GM23338 (cell line): Measurements from ENCODE around the gene AGAP1. TPM values are rescaled to one million over a fixed set of nuclear protein-coding genes. Genes with fewer than 3 reads are reported as not detected.

Experiments used
- ATAC-seq: fragments of 200-7000 bp; cut with Tn5 transposase; 3 replicates; pipeline ENCODE4 v1.9.1; 2020
- DNase-seq: peaks from one replicate; pipeline ENCODE4 v3.0.0-alpha.2; 2015; ENCODE audit warnings: low spot score
- H2AFZ ChIP-seq: fragments of 200-600 bp; sonication (generic); 2 replicates; pipeline ENCODE4 v1.8.0; 2016; ENCODE audit warnings: antibody characterized with exemption, mild to moderate bottlenecking, moderate library complexity
- H3F3A ChIP-seq: fragments of 200-600 bp; sonication (generic); replicated peaks from 2 replicates; pipeline ENCODE4 v1.8.0; 2017; ENCODE audit warnings: antibody characterized with exemption, mixed run types, low read depth
- H3K27ac ChIP-seq: fragments of 200-600 bp; sonication (generic); 2 replicates; pipeline ENCODE4 v1.6.1; 2016; ENCODE audit warnings: low read depth
- H3K27me3 ChIP-seq: fragments of 200-600 bp; sonication (generic); 2 replicates; pipeline ENCODE4 v1.8.0; 2016; ENCODE audit warnings: mild to moderate bottlenecking, mixed run types, moderate library complexity; ENCODE audit not compliant: insufficient read depth
- H3K36me3 ChIP-seq: fragments of 200-600 bp; sonication (generic); 2 replicates; pipeline ENCODE4 v1.8.0; 2016; ENCODE audit warnings: mild to moderate bottlenecking; ENCODE audit not compliant: insufficient read depth
- H3K4me1 ChIP-seq: fragments of 200-600 bp; sonication (generic); 2 replicates; pipeline ENCODE4 v1.8.0; 2016; ENCODE audit warnings: mild to moderate bottlenecking, moderate library complexity; ENCODE audit not compliant: insufficient read depth
- H3K4me2 ChIP-seq: fragments of 200-600 bp; sonication (generic); 2 replicates; pipeline ENCODE4 v1.7.1; 2017; ENCODE audit warnings: mixed run types
- H3K4me3 ChIP-seq: fragments of 200-600 bp; sonication (generic); 2 replicates; pipeline ENCODE4 v1.6.1; 2016; ENCODE audit warnings: mixed run types
- H3K79me2 ChIP-seq: fragments of 200-600 bp; sonication (generic); replicated peaks from 2 replicates; pipeline ENCODE4 v1.8.0; 2017; ENCODE audit warnings: mild to moderate bottlenecking; ENCODE audit not compliant: insufficient read depth
- H3K9me2 ChIP-seq: fragments of 200-600 bp; sonication (generic); 2 replicates; pipeline ENCODE4 v1.8.0; 2017; ENCODE audit not compliant: insufficient read depth
- H4K20me1 ChIP-seq: fragments of 200-600 bp; sonication (generic); replicated peaks from 2 replicates; pipeline ENCODE4 v1.8.0; 2017; ENCODE audit warnings: mild to moderate bottlenecking; ENCODE audit not compliant: insufficient read depth
- H3K27ac Mint-ChIP-seq: 2 replicates; pipeline ENCODE4 v1.8.0; 2020; ENCODE audit warnings: inconsistent platforms, mild to moderate bottlenecking, moderate library complexity, mixed read lengths
- H3K27me3 Mint-ChIP-seq: 3 replicates; pipeline ENCODE4 v1.8.0; 2022; ENCODE audit warnings: low read depth, mild to moderate bottlenecking, moderate library complexity, mixed read lengths, inconsistent platforms; ENCODE audit not compliant: insufficient read depth, poor library complexity
- H3K36me3 Mint-ChIP-seq: 3 replicates; pipeline ENCODE4 v1.8.0; 2021; ENCODE audit warnings: low read depth, mild to moderate bottlenecking, inconsistent platforms, moderate library complexity, mixed read lengths
- H3K4me1 Mint-ChIP-seq: 3 replicates; pipeline ENCODE4 v1.8.0; 2020; ENCODE audit warnings: mild to moderate bottlenecking, inconsistent platforms, mixed read lengths
- H3K4me3 Mint-ChIP-seq: 3 replicates; pipeline ENCODE4 v1.8.0; 2021; ENCODE audit warnings: moderate library complexity, mild to moderate bottlenecking, inconsistent platforms, mixed read lengths
- H3K9me3 Mint-ChIP-seq: 3 replicates; pipeline ENCODE4 v1.8.0; 2020; ENCODE audit warnings: moderate library complexity, mild to moderate bottlenecking, inconsistent platforms, mixed read lengths
- CREB1 ChIP-seq: fragments of 250-450 bp; sonication (Bioruptor Pico); IDR thresholded peaks from 2 replicates; pipeline ENCODE4 v1.5.0; 2020; ENCODE audit warnings: low read depth, mild to moderate bottlenecking, moderate library complexity
- ZNF331 ChIP-seq: fragments of 250-450 bp; sonication (Bioruptor Pico); IDR thresholded peaks from 2 replicates; pipeline ENCODE4 v1.5.0; 2020; ENCODE audit warnings: low read depth, mild to moderate bottlenecking, moderate library complexity
- polyA plus RNA-seq: library from polyadenylated mRNA; unstranded; fragments of >200 nt; fragmentation: Nextera tagmentation; extraction: Ambion mirVana; gene quantifications from 2 replicates; pipeline ENCODE4 v1.2.1, GENCODE V29; 2016
- small RNA-seq: library from RNA; depleted of rRNA; stranded (forward); fragments of <200 nt; gene quantifications from one replicate; pipeline ENCODE3, GENCODE V24; 2014; ENCODE audit warnings: low replicate concordance
- total RNA-seq: library from RNA; depleted of rRNA; stranded (reverse); fragments of >200 nt; shearing (Covaris generic); gene quantifications from 2 replicates; pipeline ENCODE4 v1.2.3, GENCODE V29; 2014
- TF ChIP-seq, protein P1 (sequence below), 2 experiments: fragments of 200-600 bp in 1 of 2; sonication (generic) in 1 of 2; conservative IDR thresholded peaks; 2 replicates each; pipeline versions ENCODE4 v1.5.1 to v1.6.1; 2016 to 2017; ENCODE audit warnings: antibody characterized with exemption in 2 of 2, low read depth in 2 of 2, mild to moderate bottlenecking in 2 of 2, moderate library complexity in 1 of 2
- TF ChIP-seq, protein P2 (sequence below): IDR thresholded peaks from one replicate; pipeline ENCODE4 v1.6.1; 2018; ENCODE audit warnings: antibody characterized with exemption; ENCODE audit not compliant: unreplicated experiment

Gene AGAP1
- total and polyA plus RNA-seq, 2 experiments from 2014 or later = 13.3 to 27.9 TPM

DNA sequence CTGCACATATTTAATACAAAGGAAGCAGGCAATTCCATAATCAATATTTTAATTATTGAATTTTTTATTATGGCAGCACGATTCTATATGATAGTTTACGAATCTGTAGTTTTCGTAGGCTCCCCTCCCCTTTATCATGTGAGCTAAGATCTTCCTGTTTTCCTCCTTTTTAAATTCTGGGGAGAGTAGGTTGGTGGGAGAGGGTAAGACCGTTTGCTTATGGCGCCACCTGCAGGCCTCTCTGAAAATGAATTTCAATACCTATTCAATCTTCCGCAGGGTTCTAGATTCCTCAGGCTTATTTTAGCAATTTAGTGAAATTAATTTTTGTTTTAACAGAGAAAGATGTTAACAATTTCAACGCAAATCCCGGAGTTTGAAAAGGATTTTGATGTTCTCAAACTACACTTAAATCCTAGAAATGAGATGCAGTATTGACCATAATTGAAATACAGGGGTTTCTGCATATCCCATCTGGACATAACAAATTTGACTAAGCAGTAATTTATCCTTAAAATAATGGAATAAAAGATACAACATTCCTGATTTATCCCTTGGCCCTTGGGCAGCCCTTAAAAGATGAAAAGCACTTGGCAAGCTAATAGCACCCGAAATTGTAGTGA is 687.1 kb downstream of the AGAP1 start:
- H2AFZ ChIP-seq = no peak overlapping the region
- H3K4me2 ChIP-seq = peak overlapping the region; percentile 81; the same call in 1 of the 2 replicates
- TF ChIP-seq, protein P1, sequence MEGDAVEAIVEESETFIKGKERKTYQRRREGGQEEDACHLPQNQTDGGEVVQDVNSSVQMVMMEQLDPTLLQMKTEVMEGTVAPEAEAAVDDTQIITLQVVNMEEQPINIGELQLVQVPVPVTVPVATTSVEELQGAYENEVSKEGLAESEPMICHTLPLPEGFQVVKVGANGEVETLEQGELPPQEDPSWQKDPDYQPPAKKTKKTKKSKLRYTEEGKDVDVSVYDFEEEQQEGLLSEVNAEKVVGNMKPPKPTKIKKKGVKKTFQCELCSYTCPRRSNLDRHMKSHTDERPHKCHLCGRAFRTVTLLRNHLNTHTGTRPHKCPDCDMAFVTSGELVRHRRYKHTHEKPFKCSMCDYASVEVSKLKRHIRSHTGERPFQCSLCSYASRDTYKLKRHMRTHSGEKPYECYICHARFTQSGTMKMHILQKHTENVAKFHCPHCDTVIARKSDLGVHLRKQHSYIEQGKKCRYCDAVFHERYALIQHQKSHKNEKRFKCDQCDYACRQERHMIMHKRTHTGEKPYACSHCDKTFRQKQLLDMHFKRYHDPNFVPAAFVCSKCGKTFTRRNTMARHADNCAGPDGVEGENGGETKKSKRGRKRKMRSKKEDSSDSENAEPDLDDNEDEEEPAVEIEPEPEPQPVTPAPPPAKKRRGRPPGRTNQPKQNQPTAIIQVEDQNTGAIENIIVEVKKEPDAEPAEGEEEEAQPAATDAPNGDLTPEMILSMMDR (conservative IDR thresholded peaks at IDR 0.05; ENCODE audit: low read depth in 2 of 2) = peak; percentile 82 to 96
- TF ChIP-seq CREB1 (no peak), ZNF331 (no peak)
- TF ChIP-seq, protein P2, sequence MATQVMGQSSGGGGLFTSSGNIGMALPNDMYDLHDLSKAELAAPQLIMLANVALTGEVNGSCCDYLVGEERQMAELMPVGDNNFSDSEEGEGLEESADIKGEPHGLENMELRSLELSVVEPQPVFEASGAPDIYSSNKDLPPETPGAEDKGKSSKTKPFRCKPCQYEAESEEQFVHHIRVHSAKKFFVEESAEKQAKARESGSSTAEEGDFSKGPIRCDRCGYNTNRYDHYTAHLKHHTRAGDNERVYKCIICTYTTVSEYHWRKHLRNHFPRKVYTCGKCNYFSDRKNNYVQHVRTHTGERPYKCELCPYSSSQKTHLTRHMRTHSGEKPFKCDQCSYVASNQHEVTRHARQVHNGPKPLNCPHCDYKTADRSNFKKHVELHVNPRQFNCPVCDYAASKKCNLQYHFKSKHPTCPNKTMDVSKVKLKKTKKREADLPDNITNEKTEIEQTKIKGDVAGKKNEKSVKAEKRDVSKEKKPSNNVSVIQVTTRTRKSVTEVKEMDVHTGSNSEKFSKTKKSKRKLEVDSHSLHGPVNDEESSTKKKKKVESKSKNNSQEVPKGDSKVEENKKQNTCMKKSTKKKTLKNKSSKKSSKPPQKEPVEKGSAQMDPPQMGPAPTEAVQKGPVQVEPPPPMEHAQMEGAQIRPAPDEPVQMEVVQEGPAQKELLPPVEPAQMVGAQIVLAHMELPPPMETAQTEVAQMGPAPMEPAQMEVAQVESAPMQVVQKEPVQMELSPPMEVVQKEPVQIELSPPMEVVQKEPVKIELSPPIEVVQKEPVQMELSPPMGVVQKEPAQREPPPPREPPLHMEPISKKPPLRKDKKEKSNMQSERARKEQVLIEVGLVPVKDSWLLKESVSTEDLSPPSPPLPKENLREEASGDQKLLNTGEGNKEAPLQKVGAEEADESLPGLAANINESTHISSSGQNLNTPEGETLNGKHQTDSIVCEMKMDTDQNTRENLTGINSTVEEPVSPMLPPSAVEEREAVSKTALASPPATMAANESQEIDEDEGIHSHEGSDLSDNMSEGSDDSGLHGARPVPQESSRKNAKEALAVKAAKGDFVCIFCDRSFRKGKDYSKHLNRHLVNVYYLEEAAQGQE = no peak
- peaks cover 36% of the 10 kb centered on the region for H3K27me3 Mint-ChIP-seq
- H3K79me2 ChIP-seq = no peaks in the 10 kb centered on the region
- H3K4me3 ChIP-seq = no peak overlapping the region
- H3K27ac ChIP-seq = no peak overlapping the region
- peaks cover 28% of the 10 kb centered on the region for H3K4me1 Mint-ChIP-seq
- peaks cover 3% of the 10 kb centered on the region; the same call in 1 of the 3 replicates for H3K36me3 Mint-ChIP-seq
- DNase-seq = peak; percentile 92
- peak; percentile 13 for ATAC-seq
- H3K36me3 ChIP-seq = no peaks in the 10 kb centered on the region; the same call in 1 of the 2 replicates
- H3K4me1 ChIP-seq = peaks cover 14% of the 10 kb centered on the region
- H3K27ac Mint-ChIP-seq = no peak overlapping the region
- peaks cover 3% of the 10 kb centered on the region; the same call in 1 of the 2 replicates for H3F3A ChIP-seq
- H3K9me2 ChIP-seq = no peaks in the 10 kb centered on the region
- no peak overlapping the region for H3K4me3 Mint-ChIP-seq
- peaks cover 19% of the 10 kb centered on the region for H3K9me3 Mint-ChIP-seq
- H4K20me1 ChIP-seq = no peaks in the 10 kb centered on the region
- H3K27me3 ChIP-seq = peaks cover 46% of the 10 kb centered on the region

Small RNA genes lying within 50 kb of the gene (small RNA-seq; reads per million reads assigned to genes)
- gene RF00019 (not detected), gene RN7SL204P (not detected), gene RNU7-127P (not detected), gene TMSB10P1 (0.15 reads per million)
